ENCODE data around the gene GJB2. TPM values are rescaled to one million over a fixed set of nuclear protein-coding genes. Genes with fewer than 3 reads are reported as not detected.
"Not testable (repeated sequence)": the region's sequence is repeated elsewhere in the genome, so short reads cannot be mapped to it uniquely, and the experiment has no call there.

Gene GJB2
- total RNA-seq, 2 experiments from 2014 or later = 0.26 to 0.32 TPM

GRCh38 chr13:20160306-20161274 lies 32.1 kb downstream of the GJB2 start, which contains the start of gene GJA3:
Gene GJA3, minus strand, starts transcription at chr13:20161052. Its CDS starts 17,764 bp downstream, at chr13:20143288.
- ChIA-PET CTCF (interaction anchor here (1.1 to 2.8 kb wide), 3 partner anchors 33 to 176 kb away, joined by 3 to 11 read pairs (median 9); no protein-coding TSS in a partner anchor), POLR2A (no interaction called here)
- Mint-ChIP-seq H3K4me1 (ENCODE audit: low read depth) (peaks cover 24% of the 10 kb centered on the region), H3K36me3 (ENCODE audit: low read depth) (peaks cover 2% of the 10 kb centered on the region), H3K4me3 (peak within 1 kb of the TSS; percentile 78), H3K27ac (no peak within 1 kb of the TSS), H3K9me3 (ENCODE audit: insufficient read depth) (no peaks in the 10 kb centered on the region), H3K27me3 (ENCODE audit: low read depth) (peaks cover 38% of the 10 kb centered on the region)
- DNase-seq = peak; percentile 65
- ATAC-seq = peak; percentile 73

- peaks cover 24% of the 10 kb centered on the region for H3K4me1 Mint-ChIP-seq (ENCODE audit: low read depth)
- no peaks in the 10 kb centered on the region for H3K9me3 Mint-ChIP-seq (ENCODE audit: insufficient read depth)
- ATAC-seq = no peak
- ChIA-PET CTCF (interaction anchor here (1.1 to 2.8 kb wide), 3 partner anchors 32 to 175 kb away, joined by 3 to 11 read pairs (median 9); no protein-coding TSS in a partner anchor), POLR2A (interaction anchor here (0.6 kb wide), 1 partner anchor 53 kb away, joined by 3 read pairs; no protein-coding TSS in a partner anchor)
- H3K27ac Mint-ChIP-seq = no peak overlapping the region
- peaks cover 2% of the 10 kb centered on the region for H3K36me3 Mint-ChIP-seq (ENCODE audit: low read depth)
- H3K27me3 Mint-ChIP-seq (ENCODE audit: low read depth) = peaks cover 36% of the 10 kb centered on the region
- DNase-seq = no peak
- peak overlapping the region; percentile 78 for H3K4me3 Mint-ChIP-seq
These were observed 33.0 kb downstream of the GJB2 start for GRCh38 chr13:20159646-20160305.

- POLR2A ChIA-PET = no interaction called here
- Mint-ChIP-seq H3K4me1 (ENCODE audit: low read depth) (peaks cover 19% of the 10 kb centered on the region), H3K36me3 (ENCODE audit: low read depth) (peaks cover 2% of the 10 kb centered on the region)
These were observed 35.5 kb downstream of the GJB2 start for GRCh38 chr13:20157151-20157796.

GRCh38 chr13:20156702-20157101 lies 36.0 kb downstream of the GJB2 start:
- peaks cover 14% of the 10 kb centered on the region for H3K4me1 Mint-ChIP-seq (ENCODE audit: low read depth)
- DNase-seq = no peak
- no peak overlapping the region for H3K27ac Mint-ChIP-seq
- peaks cover 2% of the 10 kb centered on the region for H3K36me3 Mint-ChIP-seq (ENCODE audit: low read depth)
- no peak for ATAC-seq
- POLR2A ChIA-PET = no interaction called here
- H3K27me3 Mint-ChIP-seq (ENCODE audit: low read depth) = peaks cover 41% of the 10 kb centered on the region
- CTCF ChIA-PET = interaction anchor here (0.7 kb wide), 1 partner anchor 10 kb away, joined by 3 read pairs; no protein-coding TSS in a partner anchor
- H3K4me3 Mint-ChIP-seq = no peak overlapping the region
- no peaks in the 10 kb centered on the region for H3K9me3 Mint-ChIP-seq (ENCODE audit: insufficient read depth)

More at GRCh38 chr13:20157151-20157796, 35.5 kb downstream of the GJB2 start:
- H3K9me3 Mint-ChIP-seq (ENCODE audit: insufficient read depth) = no peaks in the 10 kb centered on the region
- no peak overlapping the region for H3K27ac Mint-ChIP-seq
- H3K27me3 Mint-ChIP-seq (ENCODE audit: low read depth) = peaks cover 44% of the 10 kb centered on the region
- CTCF ChIA-PET = interaction anchor here (0.7 kb wide), 1 partner anchor 10 kb away, joined by 3 read pairs; no protein-coding TSS in a partner anchor
- DNase-seq (no peak), ATAC-seq (no peak)
- H3K4me3 Mint-ChIP-seq = no peak overlapping the region

GRCh38 chr13:20153290-20153689 lies 39.4 kb downstream of the GJB2 start:
- POLR2A ChIA-PET; H3K9me3 Mint-ChIP-seq (ENCODE audit: insufficient read depth); DNase-seq; H3K36me3 Mint-ChIP-seq (ENCODE audit: low read depth); H3K27ac Mint-ChIP-seq; H3K4me1 Mint-ChIP-seq (ENCODE audit: low read depth); H3K4me3 Mint-ChIP-seq; CTCF ChIA-PET; ATAC-seq: not testable (repeated sequence)
- H3K27me3 Mint-ChIP-seq (ENCODE audit: low read depth) = peaks cover 38% of the 10 kb centered on the region

GRCh38 chr13:20151612-20152011 lies 41.1 kb downstream of the GJB2 start:
- Mint-ChIP-seq H3K4me1 (ENCODE audit: low read depth) (no peaks in the 10 kb centered on the region), H3K9me3 (ENCODE audit: insufficient read depth) (no peaks in the 10 kb centered on the region), H3K4me3 (no peak overlapping the region), H3K36me3 (ENCODE audit: low read depth) (no peaks in the 10 kb centered on the region), H3K27ac (no peak overlapping the region), H3K27me3 (ENCODE audit: low read depth) (peaks cover 38% of the 10 kb centered on the region)
- DNase-seq = no peak
- ChIA-PET CTCF (no interaction called here), POLR2A (no interaction called here)
- ATAC-seq = no peak

- peaks cover 35% of the 10 kb centered on the region for H3K27me3 Mint-ChIP-seq (ENCODE audit: low read depth)
- ChIA-PET CTCF (no interaction called here), POLR2A (no interaction called here)
- H3K27ac Mint-ChIP-seq = no peak overlapping the region
- H3K36me3 Mint-ChIP-seq (ENCODE audit: low read depth) = no peaks in the 10 kb centered on the region
- H3K4me3 Mint-ChIP-seq = no peak overlapping the region
- H3K9me3 Mint-ChIP-seq (ENCODE audit: insufficient read depth) = no peaks in the 10 kb centered on the region
- no peak for ATAC-seq
- DNase-seq = no peak
- no peaks in the 10 kb centered on the region for H3K4me1 Mint-ChIP-seq (ENCODE audit: low read depth)
These were observed 41.7 kb downstream of the GJB2 start for GRCh38 chr13:20151016-20151415.

GRCh38 chr13:20150561-20150960 lies 42.2 kb downstream of the GJB2 start:
- ChIA-PET POLR2A (no interaction called here), CTCF (no interaction called here)
- Mint-ChIP-seq H3K4me1 (ENCODE audit: low read depth) (no peaks in the 10 kb centered on the region), H3K9me3 (ENCODE audit: insufficient read depth) (no peaks in the 10 kb centered on the region), H3K27me3 (ENCODE audit: low read depth) (peaks cover 33% of the 10 kb centered on the region), H3K4me3 (no peak overlapping the region), H3K27ac (no peak overlapping the region), H3K36me3 (ENCODE audit: low read depth) (no peaks in the 10 kb centered on the region)
- DNase-seq (no peak), ATAC-seq (no peak)

- H3K27ac Mint-ChIP-seq = no peak overlapping the region
- ChIA-PET POLR2A (no interaction called here), CTCF (no interaction called here)
- ATAC-seq (no peak), DNase-seq (no peak)
- H3K4me1 Mint-ChIP-seq (ENCODE audit: low read depth) = no peaks in the 10 kb centered on the region
- H3K9me3 Mint-ChIP-seq (ENCODE audit: insufficient read depth) = no peaks in the 10 kb centered on the region
- H3K36me3 Mint-ChIP-seq (ENCODE audit: low read depth) = no peaks in the 10 kb centered on the region
- no peak overlapping the region for H3K4me3 Mint-ChIP-seq
- peaks cover 33% of the 10 kb centered on the region for H3K27me3 Mint-ChIP-seq (ENCODE audit: low read depth)
These were observed 43.0 kb downstream of the GJB2 start for GRCh38 chr13:20149762-20150161.

GRCh38 chr13:20148501-20149183 lies 44.1 kb downstream of the GJB2 start:
- ChIA-PET CTCF (no interaction called here), POLR2A (no interaction called here)

GRCh38 chr13:20146381-20146780 lies 46.4 kb downstream of the GJB2 start:
- ATAC-seq = no peak
- Mint-ChIP-seq H3K9me3 (ENCODE audit: insufficient read depth) (no peaks in the 10 kb centered on the region), H3K27me3 (ENCODE audit: low read depth) (peaks cover 38% of the 10 kb centered on the region), H3K27ac (no peak overlapping the region), H3K4me3 (no peak overlapping the region), H3K36me3 (ENCODE audit: low read depth) (no peaks in the 10 kb centered on the region), H3K4me1 (ENCODE audit: low read depth) (peaks cover 3% of the 10 kb centered on the region)
- no peak for DNase-seq
- CTCF ChIA-PET = no interaction called here
- POLR2A ChIA-PET = no interaction called here

More at GRCh38 chr13:20148501-20149183, 44.1 kb downstream of the GJB2 start:
- peaks cover 30% of the 10 kb centered on the region for H3K27me3 Mint-ChIP-seq (ENCODE audit: low read depth)
- no peak overlapping the region for H3K4me3 Mint-ChIP-seq
- DNase-seq (no peak), ATAC-seq (no peak)
- H3K36me3 Mint-ChIP-seq (ENCODE audit: low read depth) = no peaks in the 10 kb centered on the region
- no peak overlapping the region for H3K27ac Mint-ChIP-seq
- no peaks in the 10 kb centered on the region for H3K9me3 Mint-ChIP-seq (ENCODE audit: insufficient read depth)
- no peaks in the 10 kb centered on the region for H3K4me1 Mint-ChIP-seq (ENCODE audit: low read depth)

All from activated CD8-positive, alpha-beta T cell treated with anti-CD3 and anti-CD28 coated beads, Interleukin-2, amount 10 ng/mL, durations not matched to agents 7 days and 5 days (primary cell).